Measurements from ENCODE around the gene CCDC169. TPM values are rescaled to one million over a fixed set of nuclear protein-coding genes. Genes with fewer than 3 reads are reported as not detected.
"Not testable (repeated sequence)": the region's sequence is repeated elsewhere in the genome, so short reads cannot be mapped to it uniquely, and the experiment has no call there.

The CCDC169 gene
- not detected for total RNA-seq

DNA sequence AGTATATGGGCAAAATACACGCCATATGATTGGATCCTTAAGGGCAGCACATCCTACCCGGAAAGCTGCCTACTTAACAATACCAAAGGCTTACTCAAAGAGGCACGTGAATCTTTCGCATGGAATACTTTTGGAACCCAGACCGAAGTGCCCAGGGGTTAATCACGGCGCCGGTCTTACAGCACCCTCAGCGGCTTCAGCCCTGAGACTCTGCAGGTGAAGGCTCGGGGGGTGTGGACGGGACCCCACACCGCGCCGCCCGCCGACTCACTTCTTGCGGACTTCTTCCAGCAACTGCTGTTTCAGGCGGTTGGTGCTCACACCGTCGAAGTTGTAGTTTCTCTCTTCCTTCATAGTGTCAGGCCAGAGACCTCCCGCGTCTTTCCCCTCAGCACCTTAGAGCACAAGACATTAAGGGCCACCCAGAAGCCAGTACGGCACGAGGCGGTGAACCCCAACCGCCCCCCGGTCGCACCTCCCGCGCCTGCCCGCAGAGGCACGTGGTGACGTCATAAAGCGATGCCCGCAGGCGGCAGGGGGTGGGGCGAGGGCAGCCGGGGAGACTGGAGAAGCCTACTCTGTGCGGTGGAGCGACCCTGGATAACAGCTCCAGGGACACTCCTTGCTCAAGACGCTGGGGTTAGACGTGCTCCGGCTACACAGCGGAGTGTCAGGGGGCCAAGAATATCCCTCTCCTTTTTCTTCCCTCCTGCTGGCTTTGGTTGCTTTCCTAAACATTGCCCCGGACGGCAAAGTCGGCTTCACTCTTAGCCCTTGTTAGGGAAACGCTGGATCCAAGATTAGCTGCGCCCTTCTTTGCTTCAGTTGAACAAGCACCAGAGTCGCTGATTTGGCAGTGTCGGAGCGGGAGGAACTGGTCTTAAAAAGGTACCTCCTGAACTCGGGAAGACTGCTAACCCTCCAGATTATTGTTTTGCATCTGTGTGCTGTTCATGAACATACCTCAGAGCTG is at the start of gene CCDC169:
Gene CCDC169 (minus strand): TSS at position 449 of the 973 bp plus-strand sequence. CDS start 95 bp downstream, at position 354.
- DNase-seq: peak; percentile 17

DNA sequence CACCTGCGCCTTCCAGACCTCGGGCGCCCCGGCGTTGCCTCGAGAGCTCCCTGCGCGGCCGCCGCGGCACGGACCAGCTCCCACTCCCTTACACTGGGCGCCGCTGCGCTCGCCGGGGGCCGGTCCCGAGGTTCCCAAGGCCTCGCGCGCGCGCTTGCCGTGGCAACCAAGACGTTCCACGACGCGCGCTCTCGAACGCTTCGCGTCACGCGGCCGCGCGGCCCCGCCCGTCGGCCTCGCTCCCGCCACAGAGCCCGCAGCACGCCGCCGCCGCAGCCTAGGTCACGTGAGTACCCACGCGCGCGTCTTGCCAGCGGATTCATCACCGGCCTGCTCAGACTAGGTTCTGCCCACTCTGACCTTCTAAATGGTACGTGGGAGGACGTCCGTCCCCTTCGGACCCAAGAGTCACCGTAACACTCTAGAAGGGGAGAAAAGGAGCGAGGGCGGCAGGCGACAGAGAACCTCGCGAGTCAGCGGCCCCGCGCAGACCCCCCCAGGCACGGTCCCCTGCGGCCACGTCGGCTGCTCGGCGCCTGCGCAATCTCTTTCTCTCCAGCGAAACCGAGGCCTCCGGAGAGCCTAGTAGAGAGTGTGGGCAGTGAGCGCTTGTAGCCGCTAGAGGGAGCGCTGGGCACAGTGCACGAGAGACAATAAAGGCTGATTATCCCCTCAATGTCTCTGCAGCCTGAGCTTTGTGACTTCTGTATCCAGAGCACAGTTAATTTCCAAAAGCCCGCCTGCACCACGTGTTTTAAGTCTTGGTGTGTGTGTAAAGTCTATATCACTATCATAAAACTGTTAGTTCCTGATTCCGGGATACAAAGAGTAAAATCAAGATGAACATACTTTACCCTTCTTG is 48.8 kb upstream of the CCDC169 start, which contains the start of gene SPART:
Gene SPART (minus strand): TSS at position 173 of the 862 bp plus-strand sequence. CDS start 10,564 bp downstream, outside the sequence.
- DNase-seq: peak; percentile 66

DNA sequence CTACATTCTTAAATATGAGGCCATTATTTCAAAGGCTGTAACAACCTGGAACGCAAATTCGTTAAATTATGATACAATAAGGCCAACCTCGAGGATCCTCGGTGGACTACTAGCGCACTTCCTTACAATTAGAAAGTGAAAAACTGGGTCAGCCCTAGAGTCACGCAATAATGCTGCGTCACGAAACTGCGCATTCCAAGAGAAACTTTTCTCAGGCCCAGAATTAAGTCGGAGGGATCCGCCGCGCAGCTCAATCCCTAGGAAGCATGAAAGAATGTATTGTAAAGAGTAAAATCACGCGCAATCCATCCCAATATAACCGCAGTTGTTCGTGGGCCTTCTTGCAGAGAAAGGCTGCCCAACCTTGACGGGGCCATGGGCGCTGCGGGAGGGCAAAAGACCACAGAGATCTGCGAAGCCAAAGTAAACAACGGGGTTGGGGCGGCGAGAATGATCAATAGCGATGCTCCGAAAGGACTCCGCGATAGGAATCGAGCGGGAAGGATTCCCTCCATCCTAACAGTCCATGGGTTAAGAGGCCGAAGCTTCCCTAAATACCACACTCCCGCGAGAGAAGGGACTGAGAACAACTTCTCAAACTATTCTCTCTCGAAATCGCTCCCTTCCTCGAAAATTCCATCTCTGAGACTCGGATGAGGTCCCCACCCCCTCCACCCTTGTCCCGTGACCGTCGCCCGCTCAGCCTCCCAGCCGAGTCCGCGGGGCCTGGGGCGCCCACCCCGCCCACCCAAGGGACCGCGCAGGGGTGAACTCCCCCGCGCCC is 48.0 kb upstream of the CCDC169 start:
- no peak for DNase-seq

DNA sequence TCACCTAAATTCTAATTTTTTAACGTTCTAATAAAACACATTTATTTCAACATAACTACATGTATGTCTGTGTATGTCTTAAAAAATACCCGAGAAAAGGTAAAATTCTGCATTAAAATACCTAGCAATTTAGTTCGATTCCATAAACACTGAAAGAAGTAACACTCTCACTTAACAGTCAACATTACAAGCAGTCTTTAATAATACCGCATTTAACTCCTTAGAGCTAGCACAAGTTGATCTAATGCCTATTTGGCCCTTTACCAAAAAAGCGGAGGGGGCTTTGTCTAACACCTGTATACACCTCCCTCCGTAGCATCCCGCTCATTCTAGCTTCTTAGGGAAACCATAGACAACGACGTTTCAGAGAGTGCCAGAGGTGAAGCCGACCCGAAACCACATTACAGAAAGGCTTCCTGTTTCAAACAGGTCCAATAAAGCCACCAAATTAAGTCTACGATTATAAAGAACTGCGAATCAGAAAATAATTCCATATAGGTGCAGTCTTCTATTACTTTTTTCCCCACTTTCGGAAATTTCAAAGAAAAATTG is 47.3 kb upstream of the CCDC169 start:
- no peak for DNase-seq

DNA sequence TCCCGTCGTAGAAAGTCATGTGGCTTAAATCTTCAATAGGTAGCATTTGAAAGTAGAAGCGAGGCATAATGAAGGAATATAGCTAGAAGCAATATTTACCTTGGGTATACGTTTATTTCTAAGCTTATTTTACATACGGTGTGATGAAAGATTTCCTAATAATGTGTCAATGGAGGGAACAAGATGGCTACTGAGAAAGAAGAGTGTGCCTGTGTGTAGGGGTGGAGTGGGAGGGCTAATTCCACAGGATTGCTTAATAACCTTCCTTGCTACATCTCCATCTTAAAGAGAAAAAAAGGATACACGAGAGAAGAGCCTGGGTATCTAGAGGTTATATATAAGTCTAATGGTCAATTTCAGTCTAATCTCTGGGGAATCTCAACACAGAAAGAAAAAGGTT is 46.6 kb upstream of the CCDC169 start:
- DNase-seq: no peak

DNA sequence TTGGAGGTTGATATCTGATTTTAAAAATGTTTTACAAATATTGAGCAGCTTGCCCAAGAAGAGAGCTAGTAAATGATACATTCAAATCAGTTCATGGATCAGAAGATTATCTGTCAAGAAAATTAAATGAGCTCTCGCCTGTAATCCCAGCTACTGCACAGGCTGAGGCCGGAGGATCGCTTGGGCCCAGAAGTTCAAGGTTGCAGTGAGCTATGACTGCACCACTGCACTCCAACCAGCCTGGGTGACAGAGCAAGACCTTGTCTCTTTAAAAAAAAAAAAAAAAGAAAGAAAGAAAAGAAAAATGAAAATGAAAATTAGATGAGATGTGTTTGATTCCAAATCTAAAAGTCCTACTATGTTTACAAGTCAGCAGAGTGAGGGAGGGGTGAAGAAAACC is 46.2 kb upstream of the CCDC169 start:
- DNase-seq: no peak

DNA sequence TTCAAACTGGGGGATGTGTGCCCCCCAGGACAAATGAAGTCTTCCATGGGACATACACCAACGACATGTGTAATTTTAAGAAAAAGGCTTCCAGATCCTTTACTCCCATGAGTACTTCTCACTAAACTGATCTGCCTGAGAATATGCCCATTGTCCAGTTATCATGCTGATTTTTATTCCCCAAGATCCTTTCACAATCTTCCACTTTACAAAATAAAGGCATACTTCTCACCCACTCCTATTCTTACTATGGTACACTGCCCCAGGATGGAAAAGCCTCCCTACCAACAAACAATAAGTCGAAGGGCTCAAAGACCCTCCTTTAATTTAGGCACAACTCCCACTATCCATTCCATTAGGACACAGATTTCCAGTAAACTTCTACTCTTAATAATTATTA is 45.1 kb upstream of the CCDC169 start:
- no peak for DNase-seq

DNA sequence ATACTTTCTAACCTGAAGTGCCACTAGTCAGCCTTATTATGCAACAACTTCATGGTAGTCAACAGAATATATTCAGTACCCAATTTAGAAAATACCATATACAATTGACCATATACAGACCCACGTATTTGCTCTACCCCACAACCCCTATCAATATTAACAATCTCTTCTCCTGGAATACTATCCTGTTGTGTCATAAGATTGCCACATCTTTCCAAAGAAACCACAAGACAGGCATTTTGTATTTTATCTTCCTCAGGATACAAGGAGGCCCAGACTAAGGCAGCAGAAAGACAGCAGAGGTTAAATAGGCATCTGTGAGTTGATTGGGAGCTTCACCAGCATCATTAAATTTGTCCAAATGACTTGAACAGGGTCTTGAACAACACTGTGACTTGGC is 44.1 kb upstream of the CCDC169 start:
- DNase-seq: no peak

DNA sequence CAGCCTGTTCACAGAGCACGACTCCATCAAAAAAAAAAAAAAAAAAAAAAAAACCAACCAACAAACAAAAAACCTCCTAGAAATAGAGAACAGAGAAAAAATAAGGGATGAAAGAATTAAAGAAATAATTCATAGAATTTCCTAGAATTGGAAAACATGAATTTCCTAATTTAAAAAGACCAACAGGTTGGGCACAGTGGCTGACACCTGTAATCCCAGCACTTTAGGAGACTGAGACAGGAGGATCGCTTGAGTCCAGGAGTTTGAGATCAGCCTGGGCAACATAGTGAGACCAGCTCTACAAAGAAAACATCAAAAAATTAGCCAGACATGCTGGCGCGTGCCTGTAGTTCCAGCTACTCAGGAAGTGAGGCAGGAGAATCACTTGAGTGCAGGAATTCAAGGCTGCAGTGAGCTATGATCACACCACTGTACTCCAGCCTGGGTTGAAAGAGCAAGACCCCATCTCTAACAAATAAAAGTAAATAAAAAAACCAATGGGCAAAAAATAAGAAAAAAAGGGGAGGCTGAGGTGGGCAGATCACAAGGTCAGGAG is 42.1 kb upstream of the CCDC169 start:
- DNase-seq: no peak

DNA sequence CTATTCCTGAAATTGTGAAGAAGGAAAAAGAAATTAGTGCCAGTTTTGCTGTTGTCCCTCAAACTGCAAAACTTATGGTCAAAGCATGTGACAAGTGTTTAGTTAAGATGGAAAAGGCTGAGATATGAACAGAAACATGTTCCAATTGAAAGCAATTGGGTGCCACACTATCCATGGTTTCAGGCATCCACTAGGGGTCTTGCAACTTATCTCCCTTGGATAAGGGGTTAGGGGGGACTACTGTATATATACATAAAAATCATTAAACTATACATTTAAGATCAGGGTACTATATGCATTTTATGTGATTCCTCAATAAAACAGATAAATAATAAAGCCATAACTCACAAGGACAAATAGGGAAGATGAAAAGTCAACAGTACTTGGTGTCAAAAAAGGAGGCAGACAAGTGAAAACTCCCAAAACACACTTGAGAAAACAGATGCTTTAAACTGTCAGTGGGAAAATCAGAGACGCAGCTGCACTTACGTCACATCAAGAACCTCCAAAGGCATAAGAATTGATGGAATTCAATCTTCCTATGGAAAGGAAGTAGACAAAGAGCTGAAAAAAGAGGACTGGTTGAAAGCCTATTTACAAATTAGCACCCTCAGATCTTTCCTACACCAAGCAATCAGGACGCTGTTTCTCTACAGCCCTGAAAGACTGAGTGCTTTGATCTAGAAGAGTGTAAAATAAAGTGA is 40.5 kb upstream of the CCDC169 start:
- DNase-seq: no peak

DNA sequence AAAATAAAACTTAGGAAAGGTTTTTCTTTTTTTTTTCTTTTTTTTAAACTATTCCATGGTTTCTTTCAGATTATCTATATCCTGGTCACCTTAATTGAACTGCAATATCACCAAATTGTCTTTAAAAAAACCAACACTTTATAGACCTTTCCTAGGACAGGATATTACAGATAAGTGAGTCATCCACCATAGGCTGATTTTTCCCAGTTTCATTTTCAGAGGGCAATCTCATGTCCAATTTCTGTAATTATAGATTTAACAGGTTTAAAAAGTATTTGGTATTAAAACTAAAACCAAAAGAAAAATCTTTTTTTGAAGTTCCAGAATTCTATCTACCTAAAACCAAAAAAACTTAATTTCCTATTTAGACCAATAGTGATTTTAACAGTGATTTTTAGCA is 35.4 kb upstream of the CCDC169 start:
- DNase-seq: no peak

DNA sequence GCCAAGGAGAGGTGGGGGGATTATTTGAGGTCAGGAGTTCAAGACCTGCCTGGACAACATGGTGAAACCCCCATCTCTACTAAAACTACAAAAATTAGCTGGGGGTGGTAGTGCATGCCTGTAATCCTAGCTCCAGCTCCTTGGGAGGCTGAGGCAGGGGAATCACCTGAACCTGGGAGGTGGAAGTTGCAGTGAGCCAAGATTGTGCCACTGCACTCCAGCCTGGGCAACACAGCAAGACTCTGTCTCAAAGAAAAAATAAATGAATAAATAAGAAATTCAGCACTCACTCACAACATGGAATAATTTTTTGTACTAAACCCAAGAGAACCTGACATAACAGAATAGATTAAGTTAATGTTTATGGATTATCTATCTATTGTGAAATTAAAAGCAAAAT is 34.6 kb upstream of the CCDC169 start:
- DNase-seq: not testable (repeated sequence)

DNA sequence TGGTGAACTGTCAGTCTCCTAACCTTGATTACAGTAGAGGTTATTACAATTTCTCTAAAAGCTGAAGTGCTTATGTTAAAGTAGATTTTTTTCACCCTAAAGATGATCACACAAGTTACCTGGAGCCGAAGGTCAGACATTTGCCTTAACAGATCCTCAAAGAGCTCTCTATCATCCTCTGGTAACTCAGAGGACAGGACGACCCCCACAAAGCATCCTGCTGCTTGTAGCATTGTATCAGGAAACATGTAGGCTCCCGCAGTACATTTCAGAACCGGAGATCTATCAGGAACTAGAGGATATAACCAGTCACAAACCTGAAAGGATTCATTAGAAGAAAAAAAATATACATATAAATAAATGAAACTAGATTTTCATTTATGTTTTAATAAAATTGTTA is 33.7 kb upstream of the CCDC169 start:
- DNase-seq: no peak

DNA sequence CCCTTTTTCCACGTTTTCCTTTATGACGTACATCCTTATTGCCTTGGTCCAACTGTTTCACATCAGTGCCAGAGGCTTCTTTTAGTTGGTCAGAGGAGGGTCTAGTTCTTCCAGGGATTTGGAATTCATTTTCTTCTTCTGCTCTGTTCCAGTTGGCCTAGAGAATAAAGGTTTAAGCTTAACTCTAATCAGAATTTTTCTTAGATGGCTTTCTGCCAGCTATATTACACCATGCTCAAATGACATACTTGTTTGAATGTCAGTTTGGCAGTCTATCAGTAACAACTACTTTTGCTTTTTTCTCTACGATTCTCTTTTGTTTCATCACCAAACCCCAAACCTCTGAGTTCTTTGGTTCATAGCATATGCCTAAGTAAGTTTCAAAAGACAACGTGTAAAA is 31.7 kb upstream of the CCDC169 start:
- no peak for DNase-seq

DNA sequence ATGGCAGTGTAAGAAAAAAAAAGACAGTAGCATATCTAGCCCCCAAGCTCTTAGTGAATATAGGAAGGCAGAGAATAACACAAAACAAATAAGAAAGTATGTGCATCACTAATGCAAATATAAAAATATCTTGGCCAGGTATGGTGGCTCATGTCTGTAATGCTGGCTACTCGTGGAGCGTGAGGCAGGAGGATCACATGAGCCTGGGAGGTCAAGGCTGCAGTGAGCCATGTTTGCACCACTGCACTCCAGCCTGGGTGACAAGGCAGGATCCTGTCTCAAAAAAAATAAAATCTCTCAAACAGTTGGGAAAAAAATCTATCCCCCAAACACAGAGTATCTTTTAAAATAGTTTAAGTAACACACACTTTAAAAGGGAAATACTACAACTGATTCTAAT is 31.2 kb upstream of the CCDC169 start:
- DNase-seq: no peak

DNA sequence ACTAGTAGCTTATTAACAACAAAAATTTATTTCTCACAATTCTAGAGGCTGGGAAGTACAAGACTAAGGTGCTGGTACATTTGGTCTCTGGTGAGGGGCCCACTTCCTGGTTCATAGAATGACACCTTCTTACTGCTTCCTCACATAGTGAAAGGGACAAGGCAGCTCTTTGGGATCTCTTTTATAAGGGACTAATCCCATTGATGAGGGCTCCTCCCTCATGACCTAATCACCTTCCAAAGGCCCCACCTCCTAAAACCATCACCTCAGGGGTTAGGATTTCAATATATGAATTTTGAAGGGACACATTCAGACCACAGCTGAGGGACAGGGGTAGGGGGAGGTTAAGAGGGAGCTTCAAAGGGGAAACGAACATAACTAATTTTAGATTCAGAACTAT is 28.3 kb upstream of the CCDC169 start:
- DNase-seq: no peak

DNA sequence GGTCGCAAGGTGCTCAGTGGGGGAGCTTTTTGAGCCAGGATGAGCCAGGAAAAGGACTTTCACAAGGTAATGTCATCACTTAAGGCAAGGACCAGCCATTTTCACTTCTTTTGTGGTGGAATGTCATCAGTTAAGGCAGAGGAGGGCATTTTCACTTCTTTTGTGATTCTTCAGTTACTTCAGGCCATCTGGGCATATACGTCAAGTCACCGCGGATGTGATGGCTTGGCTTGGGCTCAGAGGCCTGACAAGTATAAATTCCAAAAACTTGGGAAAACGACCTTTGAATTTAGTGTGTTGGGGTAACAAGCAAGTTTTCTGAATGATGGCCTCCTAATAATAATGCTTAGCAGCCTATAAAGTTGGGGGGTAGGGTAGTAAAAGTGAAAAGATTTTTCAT is 27.3 kb upstream of the CCDC169 start:
- DNase-seq: not testable (repeated sequence)

DNA sequence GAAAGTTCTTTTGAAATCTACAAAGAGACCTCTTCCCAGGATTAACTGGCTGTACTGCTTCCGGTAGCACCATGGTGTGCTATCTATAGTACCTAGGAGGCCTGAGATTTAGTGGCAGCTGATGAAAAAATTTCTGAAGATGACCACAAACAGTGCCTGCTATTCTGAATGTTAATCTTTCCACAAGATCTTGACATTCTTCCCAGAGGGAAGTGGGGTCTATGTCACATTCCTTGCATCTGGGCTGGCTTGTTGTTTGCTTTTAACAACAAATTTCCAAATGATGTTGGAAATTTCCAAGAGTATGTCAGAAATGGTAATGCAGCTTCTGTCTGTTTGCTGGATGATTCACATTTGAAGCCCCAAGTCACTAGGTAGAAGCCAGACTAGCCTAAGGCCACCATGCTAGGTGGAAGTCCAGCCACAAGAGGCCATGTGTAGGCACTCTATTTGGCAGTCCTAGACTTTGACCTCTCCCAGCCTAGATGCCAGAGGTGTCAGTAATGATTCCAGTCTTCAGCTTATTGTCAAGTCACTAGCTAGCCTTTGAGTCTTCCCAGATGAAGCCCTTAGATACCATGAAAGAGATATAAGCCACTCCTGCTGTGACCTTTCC is 26.4 kb upstream of the CCDC169 start:
- DNase-seq: no peak

DNA sequence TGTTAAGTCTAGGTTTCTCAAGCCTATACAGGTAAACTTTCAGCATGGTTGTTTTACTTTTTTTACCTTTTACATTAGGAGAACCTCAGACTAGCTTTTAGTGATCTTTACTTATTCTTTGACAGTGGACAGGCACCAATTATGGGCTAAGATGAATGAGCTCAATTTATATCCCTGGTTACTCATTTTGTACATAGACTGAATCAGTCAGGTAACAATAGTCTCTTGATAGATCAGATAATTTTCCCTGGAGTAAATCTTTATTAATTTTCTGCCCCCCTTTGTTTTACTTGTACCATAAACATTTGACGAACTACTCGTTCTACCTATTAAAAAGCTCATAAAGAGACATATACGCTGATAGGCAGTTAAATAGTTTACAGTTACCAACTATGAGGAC is 25.8 kb upstream of the CCDC169 start:
- no peak for DNase-seq

DNA sequence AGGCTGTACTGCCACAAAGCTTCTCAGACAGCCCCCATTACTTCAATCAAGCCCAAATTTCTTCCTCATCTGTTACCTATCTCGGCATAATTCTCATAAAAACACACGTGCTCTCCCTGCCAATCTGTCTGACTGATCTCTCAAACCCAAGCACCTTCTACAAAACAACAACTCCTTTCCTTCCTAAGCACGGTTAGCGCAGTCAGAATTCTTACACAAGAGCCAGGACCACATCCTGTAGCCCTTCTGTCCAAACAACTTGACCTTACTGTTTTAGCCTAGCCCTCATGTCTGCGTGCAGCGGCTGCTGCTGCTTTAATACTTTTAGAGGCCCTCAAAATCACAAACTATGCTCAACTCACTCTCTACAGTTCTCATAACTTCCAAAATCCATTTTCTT is 22.2 kb upstream of the CCDC169 start:
- not testable (repeated sequence) for DNase-seq

Data from effector CD4-positive, alpha-beta T cell (primary cell).